Ammon's horn (tissue), 1 donor: Measurements from ENCODE around the gene SVEP1.
A peak's percentile ranks its signal among the peaks of the same experiment; 100 is the strongest.
"Not testable (repeated sequence)": the region's sequence is repeated elsewhere in the genome, so short reads cannot be mapped to it uniquely, and the experiment has no call there.

Experiments used
- DNase-seq: peaks from one replicate; pipeline ENCODE4 v3.0.0-alpha.2; 2016; ENCODE audit warnings: low spot score

SVEP1 gene

DNA sequence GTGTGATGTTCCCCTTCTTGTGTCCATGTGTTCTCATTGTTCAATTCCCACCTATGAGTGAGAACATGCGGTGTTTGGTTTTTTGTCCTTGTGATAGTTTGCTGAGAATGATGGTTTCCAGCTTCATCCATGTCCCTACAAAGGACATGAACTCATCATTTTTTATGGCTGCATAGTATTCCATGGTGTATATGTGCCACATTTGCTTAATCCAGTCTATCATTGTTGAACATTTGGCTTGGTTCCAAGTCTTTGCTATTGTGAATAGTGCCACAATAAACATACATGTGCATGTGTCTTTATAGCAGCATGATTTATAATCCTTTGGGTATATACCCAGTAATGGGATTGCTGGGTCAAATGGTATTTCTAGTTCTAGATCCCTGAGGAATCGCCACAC, 220.5 kb downstream of the SVEP1 start:
- not testable (repeated sequence) for DNase-seq

GRCh38 chr9:110357505-110357904, 222.0 kb downstream of the SVEP1 start:
- DNase-seq = no peak

- no peak for DNase-seq
Measured at GRCh38 chr9:110356639-110357395, 222.7 kb downstream of the SVEP1 start.

DNA sequence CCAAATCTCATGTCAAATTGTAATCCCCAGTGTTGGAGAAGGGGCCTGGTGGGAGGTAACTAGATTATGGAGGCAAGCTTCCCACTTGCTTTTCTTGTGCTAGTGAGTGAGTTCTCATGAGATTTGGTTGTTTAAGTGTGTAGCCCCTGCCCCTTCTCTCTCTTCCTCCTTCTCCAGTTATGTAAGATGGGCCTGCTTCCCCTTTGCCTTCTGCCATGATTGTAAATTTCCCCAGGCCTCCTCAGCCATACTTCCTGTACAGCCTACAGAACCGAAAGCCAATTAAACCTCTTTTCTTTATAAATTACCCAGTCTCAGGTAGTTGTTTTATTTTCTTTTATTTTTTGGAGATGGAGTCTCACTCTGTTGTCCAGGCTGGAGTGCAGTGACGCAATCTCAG, 223.6 kb downstream of the SVEP1 start:
- DNase-seq = no peak

DNA sequence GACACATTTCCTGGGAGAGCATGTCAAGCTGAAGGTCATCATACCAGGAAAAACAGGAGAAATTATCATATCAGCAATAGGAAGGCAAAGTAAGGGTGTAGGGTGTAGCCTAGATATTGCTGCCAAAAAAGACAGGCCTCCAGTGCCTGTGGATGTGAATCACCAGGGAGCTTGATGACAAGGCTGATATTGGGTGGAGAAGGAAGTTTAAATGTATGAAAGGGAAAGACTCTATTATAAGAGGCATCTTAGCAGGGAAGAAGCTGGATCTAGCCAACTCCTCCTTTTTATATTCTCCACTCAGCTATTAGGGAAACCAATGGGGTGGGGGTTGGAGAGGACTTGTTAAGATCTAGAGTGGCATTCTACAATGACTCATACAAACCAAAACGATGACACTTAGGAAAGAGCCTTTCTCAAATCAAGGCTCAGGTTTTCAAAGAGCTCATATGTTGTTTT, 228.5 kb downstream of the SVEP1 start:
- DNase-seq = peak; percentile 15

- no peak for DNase-seq
Measured at GRCh38 chr9:110346325-110346724, 233.2 kb downstream of the SVEP1 start.

- DNase-seq = no peak
Measured at GRCh38 chr9:110344821-110345220, 234.7 kb downstream of the SVEP1 start.

GRCh38 chr9:110343551-110343950, 236.0 kb downstream of the SVEP1 start:
- no peak for DNase-seq

DNA sequence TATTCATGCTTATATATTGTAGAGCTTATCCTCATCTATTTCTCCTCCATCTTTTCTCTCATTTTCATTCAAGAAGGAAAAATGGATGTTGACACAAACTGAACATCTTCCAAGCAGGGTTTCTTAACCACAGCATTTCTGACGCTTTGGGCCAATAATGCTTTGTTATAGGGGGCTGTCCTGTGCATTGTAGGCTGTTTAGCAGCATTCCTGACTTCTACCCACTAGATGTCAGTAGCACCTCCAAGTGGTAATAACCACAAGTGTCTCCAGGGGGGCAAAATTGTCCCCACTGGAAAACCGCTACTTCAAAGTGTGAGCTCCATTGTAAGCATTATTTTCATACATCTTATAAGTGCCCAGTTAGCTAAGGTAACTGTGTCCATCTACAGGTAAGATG, 239.2 kb downstream of the SVEP1 start:
- no peak for DNase-seq

- no peak for DNase-seq
Measured at GRCh38 chr9:110338143-110338542, 241.4 kb downstream of the SVEP1 start.

DNA sequence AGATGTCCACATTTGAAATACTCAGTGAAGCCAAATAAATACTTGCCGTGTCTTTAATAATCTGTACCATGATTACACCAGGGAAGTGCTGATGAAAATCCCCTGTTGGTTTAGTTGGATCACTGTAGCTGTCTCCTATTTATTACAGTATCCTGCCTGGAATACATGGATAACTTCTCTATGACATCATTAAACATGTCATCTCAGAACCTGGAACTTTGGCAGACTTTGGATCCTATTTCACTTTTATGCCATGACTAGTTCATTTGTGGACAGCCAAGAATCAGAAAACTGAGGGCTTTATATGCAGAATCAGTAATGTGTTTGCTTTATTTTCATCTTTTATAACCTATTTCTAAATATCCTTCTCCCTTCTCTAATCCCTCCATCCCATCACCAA, 241.8 kb downstream of the SVEP1 start, which contains the start of gene TXNDC8:
TSS of gene TXNDC8 (minus strand) at position 137 of the 400 bp plus-strand sequence.
- DNase-seq = no peak

- no peak for DNase-seq
Measured at GRCh38 chr9:110336363-110336762, 243.2 kb downstream of the SVEP1 start.

GRCh38 chr9:110334871-110335270, 244.7 kb downstream of the SVEP1 start:
- DNase-seq = no peak

DNA sequence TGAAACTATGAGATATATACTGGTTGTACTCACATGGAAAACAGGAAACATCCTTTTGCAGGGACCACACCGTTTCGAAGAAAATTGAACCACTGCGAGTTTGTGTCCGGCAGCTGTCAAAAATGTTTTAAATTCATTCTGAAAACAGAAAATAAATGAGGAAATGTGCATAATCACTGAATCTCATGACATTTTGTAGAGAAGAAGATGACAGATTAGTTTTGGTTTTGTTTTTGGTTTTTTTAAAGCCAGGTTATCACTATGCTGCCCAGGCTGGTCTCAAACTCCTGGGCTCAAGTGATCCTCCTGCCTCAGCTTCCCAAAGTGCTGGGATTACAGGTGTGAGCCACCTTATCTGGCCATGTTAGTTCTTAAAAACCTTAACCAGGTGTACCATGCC, 245.4 kb downstream of the SVEP1 start:
- no peak for DNase-seq

DNA sequence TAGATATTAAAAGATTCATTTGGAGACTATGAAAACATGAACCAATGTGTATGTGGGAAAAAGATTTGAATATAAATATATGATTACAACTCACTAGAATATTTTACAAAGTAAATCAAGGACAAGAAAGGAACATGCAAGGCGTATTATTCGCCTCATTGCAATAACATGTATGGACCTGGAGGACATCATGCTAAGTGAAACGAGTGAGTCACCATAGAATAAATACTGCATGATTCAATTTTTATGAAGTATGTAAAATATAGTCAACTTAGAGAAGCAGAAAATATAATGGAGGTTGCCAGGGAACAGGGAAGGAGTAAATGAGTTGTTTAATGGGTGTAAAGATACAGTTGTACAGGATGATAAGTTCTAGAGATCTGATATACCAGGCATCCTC, 246.8 kb downstream of the SVEP1 start:
- no peak for DNase-seq

DNA sequence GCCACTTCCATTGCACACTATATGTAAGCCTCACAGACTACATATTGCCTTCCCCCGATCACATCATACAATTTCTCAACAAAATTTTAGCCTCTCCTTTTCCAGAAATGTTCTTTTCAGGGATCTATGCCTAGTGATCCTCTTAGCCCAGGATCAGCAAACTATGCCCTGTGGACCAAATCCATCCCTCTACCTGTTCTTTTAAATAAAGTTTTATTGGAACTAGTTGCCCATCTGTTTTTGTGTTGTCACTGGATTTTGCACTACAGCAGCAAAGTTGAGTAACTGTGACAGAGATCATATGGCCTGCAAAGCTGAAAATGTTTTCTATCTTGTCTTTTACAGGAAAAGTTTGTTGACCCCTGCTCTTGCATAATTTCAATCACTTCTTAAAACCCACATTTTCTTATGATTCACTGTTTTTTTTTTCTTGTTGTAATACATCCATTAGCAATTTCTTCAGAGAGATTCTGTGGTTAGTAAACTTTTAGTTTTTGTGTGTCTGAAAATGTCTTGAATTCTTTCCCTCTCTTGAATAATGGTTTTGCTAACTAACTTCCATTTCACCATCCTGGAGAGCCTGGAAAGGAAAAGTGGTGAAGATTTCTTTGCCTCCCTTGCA, 248.9 kb downstream of the SVEP1 start:
- no peak for DNase-seq

GRCh38 chr9:110329639-110330230, 249.8 kb downstream of the SVEP1 start:
- no peak for DNase-seq

DNA sequence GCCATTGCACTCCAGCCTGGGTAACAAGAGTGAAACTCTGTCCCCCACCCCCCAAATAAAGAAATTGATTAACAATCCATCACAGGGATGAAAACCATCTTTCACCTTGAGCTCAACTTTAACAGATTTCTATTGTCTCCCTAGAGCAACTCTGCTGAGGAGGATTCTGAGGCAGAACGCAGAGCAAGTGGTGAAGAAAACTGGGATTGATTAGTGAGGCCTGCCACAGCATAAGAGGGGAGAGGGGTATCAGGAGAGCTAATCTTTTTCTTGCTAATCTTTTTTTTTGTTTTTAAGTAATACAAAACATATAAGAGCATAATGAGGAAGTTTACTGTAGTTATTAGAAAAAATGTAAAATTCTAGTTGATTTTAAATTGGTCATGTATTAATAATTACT, 250.8 kb downstream of the SVEP1 start:
- no peak for DNase-seq

GRCh38 chr9:110327716-110328115, 251.8 kb downstream of the SVEP1 start:
- DNase-seq = no peak

DNA sequence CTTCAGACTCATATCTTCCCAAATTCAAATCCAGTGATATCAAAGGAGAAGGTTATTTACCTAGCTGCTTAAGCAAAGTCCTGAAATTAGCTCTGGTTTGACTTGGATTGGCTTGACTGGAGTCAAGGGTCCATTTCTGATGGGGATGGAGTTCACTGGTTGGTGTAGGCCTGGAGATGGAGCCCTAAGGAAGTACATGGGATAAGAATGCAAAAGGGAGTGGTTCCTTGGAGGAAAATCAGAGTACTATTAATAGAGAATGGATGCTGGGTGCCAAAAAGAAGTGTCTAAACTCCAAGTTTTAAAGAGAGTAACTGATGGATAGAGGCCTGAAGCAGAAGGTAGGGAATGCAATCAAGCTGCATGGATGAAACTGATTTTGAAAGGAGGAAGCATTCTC, 255.7 kb downstream of the SVEP1 start:
- no peak for DNase-seq

DNA sequence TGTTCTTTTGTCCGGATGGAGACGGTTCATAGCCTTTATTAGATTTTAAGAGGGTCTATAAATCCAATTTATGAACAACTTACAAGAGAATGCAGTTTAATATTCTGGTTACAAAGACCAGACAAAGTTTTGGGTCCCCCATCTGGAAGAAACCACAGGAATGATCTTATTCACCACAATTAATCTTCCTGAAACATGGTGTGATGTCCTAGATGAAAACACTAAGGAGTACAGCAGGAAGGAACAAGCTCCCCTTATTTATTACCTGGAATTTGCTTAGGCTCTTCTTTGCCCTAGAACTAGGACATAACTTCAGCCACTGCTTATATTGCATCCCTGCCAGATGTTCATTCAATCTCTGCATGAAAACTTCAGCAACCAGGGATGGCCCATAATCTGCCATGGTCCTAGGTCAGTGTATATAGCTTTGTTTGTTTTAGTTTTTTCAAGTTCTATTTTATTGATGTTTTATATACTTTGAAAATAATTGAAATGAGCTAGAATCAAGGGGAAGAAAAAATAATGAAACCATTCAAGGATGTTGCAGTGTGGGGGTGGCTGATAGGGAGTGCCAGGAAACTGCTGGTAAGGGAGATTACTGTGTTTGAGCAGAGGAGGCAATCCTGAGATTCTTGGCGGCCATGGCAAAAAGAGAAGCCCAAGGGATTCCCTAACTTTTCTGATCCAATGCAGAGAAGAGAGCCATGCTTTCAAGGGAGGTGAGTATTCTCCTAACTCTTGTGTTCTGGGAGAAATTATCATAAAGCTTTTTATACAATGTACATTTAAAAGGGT, 258.7 kb downstream of the SVEP1 start:
- no peak for DNase-seq

GRCh38 chr9:110319781-110320492, 259.6 kb downstream of the SVEP1 start:
- peak; percentile 30 for DNase-seq
